Lower lobe of right lung (tissue), 2 donors: Measurements from ENCODE around the gene CSNK1D. TPM values are rescaled to one million over a fixed set of nuclear protein-coding genes. Genes with fewer than 3 reads are reported as not detected.

ENCODE experiments used
- ATAC-seq, 2 donors: fragments of 200-7000 bp; cut with Tn5 transposase; one replicate each; pipeline ENCODE4 v1.9.1; 2020 to 2022; ENCODE audit warnings: mild to moderate bottlenecking in 2 of 2, moderate library complexity in 2 of 2
- DNase-seq: peaks from one replicate; pipeline ENCODE4 v3.0.0-alpha.2; 2020
- H3K27ac ChIP-seq: fragments of 200-600 bp; one replicate; pipeline ENCODE4 v1.8.0; 2022
- H3K27me3 ChIP-seq: fragments of 200-600 bp; one replicate; pipeline ENCODE4 v1.8.0; 2022; ENCODE audit warnings: low read depth
- H3K36me3 ChIP-seq: fragments of 200-600 bp; one replicate; pipeline ENCODE4 v1.8.0; 2022; ENCODE audit warnings: mild to moderate bottlenecking
- H3K4me1 ChIP-seq: fragments of 200-600 bp; one replicate; pipeline ENCODE4 v1.8.0; 2022
- H3K4me3 ChIP-seq: fragments of 200-600 bp; one replicate; pipeline ENCODE4 v1.8.0; 2022; ENCODE audit warnings: mild to moderate bottlenecking
- H3K9me3 ChIP-seq: fragments of 200-600 bp; one replicate; pipeline ENCODE4 v1.8.0; 2022
- intact Hi-C: fragments of 100-400 bp; cut with DNase I; formaldehyde crosslinking; loops from one replicate; pipeline ENCODE4 v1.11.0; 2022
- total RNA-seq: library from RNA; stranded (reverse); fragmentation: NEBNext Ultra II Directional; extraction: Animal tissue kit (Norgen Biotek cat#: 25700); gene quantifications from one replicate; pipeline ENCODE4 v1.2.1, GENCODE V29; 2021
- TF ChIP-seq, protein P1 (sequence below): fragments of 200-600 bp; IDR thresholded peaks from one replicate; pipeline ENCODE4 v1.8.0; 2022; ENCODE audit warnings: antibody characterized with exemption, mild to moderate bottlenecking
- donor health status: DM: no; HTN: yes; CAD: no; lungs with severe emphysema.

CSNK1D gene
- total RNA-seq, 1 donor from 2014 or later = 146 TPM

DNA sequence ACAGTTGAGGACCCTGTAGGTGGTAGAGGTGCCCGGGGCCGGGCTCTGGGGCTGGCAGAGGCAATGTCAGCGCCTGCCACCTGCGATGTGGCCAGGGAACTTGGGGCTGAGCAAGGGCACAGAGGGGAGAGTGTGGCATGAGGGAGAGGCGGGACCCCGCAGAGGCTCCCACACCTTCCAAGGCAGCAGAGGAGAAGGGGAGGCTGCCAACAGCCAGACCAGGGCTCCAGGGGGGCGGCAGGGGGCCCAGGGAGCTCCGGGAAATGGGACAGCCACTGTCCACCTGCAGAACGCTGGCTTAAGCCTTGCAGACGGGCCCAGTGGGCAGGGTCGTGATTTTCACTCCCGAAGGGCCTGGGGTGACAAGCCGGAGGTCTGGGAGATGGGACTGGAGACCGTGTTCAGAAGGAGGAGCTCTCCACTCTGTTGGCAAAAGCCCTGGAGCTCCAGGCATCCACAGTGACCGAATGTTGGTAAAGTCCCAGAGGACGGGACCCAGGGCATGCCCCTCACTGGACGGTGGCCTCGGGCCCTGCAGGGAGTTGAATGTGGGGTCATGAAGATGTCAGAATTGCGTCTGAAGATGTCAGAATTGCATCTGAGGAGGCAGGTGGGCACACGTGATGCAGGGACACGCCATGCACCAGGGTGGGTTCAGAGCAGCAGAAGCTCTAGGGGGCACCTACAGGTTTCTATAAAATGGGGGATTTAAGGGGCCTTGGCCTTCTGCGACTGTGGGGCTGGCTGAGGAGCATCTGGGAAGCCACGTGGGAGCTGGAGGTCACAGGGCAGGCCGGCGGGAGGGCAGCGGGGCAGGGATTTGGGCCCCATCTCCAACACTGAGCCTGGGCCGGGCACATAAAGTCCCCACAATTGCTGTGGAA lies 25.3 kb upstream of the CSNK1D start:
- Histone ChIP-seq H3K4me3 (peak overlapping the region; percentile 56), H3K27ac (peak overlapping the region; percentile 95), H3K4me1 (peaks cover 61% of the 10 kb centered on the region), H3K9me3 (no peaks in the 10 kb centered on the region), H3K36me3 (no peaks in the 10 kb centered on the region), H3K27me3 (no peaks in the 10 kb centered on the region)
- no peak for DNase-seq
- ATAC-seq = no peak
- TF ChIP-seq, protein P1, sequence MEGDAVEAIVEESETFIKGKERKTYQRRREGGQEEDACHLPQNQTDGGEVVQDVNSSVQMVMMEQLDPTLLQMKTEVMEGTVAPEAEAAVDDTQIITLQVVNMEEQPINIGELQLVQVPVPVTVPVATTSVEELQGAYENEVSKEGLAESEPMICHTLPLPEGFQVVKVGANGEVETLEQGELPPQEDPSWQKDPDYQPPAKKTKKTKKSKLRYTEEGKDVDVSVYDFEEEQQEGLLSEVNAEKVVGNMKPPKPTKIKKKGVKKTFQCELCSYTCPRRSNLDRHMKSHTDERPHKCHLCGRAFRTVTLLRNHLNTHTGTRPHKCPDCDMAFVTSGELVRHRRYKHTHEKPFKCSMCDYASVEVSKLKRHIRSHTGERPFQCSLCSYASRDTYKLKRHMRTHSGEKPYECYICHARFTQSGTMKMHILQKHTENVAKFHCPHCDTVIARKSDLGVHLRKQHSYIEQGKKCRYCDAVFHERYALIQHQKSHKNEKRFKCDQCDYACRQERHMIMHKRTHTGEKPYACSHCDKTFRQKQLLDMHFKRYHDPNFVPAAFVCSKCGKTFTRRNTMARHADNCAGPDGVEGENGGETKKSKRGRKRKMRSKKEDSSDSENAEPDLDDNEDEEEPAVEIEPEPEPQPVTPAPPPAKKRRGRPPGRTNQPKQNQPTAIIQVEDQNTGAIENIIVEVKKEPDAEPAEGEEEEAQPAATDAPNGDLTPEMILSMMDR = no peak
- intact Hi-C loops = no loop called here

DNA sequence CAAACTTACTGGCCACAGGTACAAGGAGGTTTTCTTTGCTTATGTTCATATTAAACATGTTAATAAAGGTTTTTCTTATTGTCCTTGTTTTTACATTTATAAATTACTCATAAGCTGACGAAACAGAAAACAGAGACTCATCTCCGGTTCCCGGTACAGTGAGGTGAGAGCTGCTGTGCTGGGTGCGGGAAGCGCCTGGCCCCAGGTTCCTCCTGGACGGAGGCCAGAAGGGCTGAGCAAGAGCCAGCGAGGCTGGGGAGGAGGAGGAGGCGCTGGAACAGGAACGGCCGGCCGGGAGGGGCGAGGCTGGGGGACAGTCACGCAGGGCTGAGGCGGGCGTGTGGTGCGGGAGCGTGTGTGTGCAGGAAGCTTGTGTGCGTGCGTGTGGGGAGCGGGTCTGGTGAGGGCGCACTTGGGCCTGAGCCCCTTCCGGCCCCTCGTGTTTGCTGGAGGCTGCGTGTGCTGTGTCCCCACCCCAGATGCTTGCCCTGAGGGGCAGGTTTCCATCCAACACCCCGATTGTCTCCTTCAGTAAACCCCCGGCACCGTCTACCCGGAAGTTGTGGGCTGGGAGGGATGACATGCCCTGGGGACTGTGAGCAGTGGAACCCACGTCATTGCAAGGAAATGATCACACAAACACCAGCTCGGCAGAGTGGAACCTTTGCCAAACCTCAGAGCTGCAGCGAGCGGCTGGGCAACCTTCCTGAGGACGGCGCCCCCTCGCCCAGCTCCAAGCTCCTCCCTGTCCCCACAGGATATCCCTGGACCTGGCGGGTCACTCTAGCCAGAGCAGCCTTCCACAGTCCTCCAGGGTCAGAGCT lies 24.4 kb upstream of the CSNK1D start:
- Histone ChIP-seq H3K27ac (peak overlapping the region; percentile 95), H3K9me3 (no peaks in the 10 kb centered on the region), H3K4me3 (peak overlapping the region; percentile 56), H3K4me1 (peaks cover 65% of the 10 kb centered on the region), H3K27me3 (no peaks in the 10 kb centered on the region), H3K36me3 (no peaks in the 10 kb centered on the region)
- TF ChIP-seq, protein P1 = no peak
- ATAC-seq (peak; percentile 89), DNase-seq (peak; percentile 92)
- intact Hi-C loops = no loop called here

DNA sequence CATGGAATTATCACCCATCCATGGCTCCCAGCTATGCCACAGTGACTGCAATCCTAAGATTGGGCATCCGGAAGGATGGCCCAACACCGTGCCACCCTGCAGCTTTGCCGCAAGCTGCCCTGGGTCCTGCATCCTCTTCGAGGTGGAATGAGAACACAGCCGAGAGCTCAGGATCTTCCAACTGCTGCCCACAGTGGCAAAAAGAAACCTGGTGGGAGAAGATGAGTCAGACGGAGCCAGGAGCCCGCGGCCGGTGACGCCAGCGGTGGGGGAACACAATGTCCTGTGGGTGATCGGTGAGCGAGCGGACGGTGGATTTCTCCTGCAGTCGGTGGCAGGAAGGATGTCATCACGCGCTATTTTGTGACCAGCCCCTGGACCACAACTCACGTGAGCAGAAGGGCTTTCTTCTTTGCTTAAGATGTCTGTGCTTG lies 23.8 kb upstream of the CSNK1D start:
- peak overlapping the region; percentile 56 for H3K4me3 ChIP-seq
- TF ChIP-seq, protein P1 = no peak
- peak overlapping the region; percentile 95 for H3K27ac ChIP-seq
- H3K27me3 ChIP-seq = no peaks in the 10 kb centered on the region
- H3K4me1 ChIP-seq = peaks cover 64% of the 10 kb centered on the region
- intact Hi-C loops = no loop called here
- DNase-seq (peak; percentile 92), ATAC-seq (peak; percentile 50 to 60)
- H3K9me3 ChIP-seq = no peaks in the 10 kb centered on the region
- no peaks in the 10 kb centered on the region for H3K36me3 ChIP-seq

DNA sequence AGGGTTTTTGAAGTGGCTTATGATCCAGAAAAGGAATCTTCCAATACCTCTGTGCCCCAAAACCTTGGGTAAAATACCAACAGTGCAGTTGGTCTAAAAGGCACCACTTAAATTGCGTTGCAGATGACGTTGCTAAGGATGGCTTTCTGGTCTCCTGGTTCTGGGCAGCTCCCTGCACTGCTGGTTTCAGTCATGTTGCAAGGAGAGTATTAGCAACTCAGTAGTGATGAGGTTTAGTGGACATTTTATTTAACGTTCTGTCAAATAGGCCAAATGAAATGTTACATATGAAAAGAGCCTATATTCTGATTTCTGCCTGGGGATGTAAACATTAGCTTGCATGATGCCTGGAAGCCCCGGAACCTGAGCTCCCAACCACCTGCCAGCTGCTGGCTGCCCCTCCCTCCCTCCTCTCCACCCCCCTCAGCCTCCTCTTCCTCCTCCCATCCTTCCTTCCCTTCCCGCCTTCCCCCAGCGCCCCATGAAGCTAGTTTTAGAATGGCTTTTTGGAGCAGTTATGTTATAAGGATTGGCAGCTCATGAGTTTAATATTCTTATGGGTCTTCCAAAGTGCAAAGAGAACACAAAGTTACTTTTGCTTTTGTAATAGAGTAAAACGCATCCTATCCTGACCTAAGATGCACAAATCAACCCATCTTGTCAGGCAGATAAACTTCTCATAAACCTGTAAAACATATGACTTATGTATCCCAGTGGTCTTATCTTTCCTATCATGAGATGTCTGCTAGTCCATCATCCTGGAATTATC lies 23.2 kb upstream of the CSNK1D start:
- Histone ChIP-seq H3K27me3 (no peaks in the 10 kb centered on the region), H3K4me3 (peak overlapping the region; percentile 56), H3K36me3 (no peaks in the 10 kb centered on the region), H3K9me3 (no peaks in the 10 kb centered on the region), H3K4me1 (peaks cover 64% of the 10 kb centered on the region), H3K27ac (peak overlapping the region; percentile 95)
- ATAC-seq (no peak), DNase-seq (no peak)
- intact Hi-C loops = no loop called here
- TF ChIP-seq, protein P1 = no peak

DNA sequence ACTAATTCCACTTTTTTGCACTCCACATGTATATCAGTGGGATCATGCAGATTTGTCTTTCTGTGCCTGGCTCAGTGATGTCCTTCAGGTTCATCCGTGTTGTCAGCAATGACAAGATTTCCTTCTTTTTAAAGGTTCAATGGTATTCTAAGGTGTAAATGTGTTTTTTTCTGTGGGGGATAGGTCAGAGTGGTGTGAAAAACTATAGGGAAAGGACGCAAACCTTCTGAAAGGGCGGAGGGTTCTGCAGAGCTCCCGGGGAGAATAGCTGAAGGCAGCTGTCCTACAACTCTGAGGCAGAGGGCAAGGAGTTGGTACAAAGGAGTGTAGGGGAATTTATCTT lies 21.9 kb upstream of the CSNK1D start:
- intact Hi-C loops = no loop called here
- Histone ChIP-seq H3K27me3 (no peaks in the 10 kb centered on the region), H3K4me1 (peaks cover 60% of the 10 kb centered on the region), H3K36me3 (no peaks in the 10 kb centered on the region), H3K9me3 (no peaks in the 10 kb centered on the region), H3K27ac (no peak overlapping the region), H3K4me3 (no peak overlapping the region)
- no peak for ATAC-seq
- TF ChIP-seq, protein P1 = no peak
- DNase-seq = no peak
